GM18499 (cell line): ENCODE results near the gene SLC50A1.

Experiments
- ATAC-seq: cut with Tn5 transposase; IDR thresholded peaks from one replicate; pipeline ENCODE4 v1.9.1; 2021; ENCODE audit warnings: moderate number of reproducible peaks; ENCODE audit not compliant: insufficient read depth, unreplicated experiment

Gene SLC50A1, protein sequence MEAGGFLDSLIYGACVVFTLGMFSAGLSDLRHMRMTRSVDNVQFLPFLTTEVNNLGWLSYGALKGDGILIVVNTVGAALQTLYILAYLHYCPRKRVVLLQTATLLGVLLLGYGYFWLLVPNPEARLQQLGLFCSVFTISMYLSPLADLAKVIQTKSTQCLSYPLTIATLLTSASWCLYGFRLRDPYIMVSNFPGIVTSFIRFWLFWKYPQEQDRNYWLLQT

DNA sequence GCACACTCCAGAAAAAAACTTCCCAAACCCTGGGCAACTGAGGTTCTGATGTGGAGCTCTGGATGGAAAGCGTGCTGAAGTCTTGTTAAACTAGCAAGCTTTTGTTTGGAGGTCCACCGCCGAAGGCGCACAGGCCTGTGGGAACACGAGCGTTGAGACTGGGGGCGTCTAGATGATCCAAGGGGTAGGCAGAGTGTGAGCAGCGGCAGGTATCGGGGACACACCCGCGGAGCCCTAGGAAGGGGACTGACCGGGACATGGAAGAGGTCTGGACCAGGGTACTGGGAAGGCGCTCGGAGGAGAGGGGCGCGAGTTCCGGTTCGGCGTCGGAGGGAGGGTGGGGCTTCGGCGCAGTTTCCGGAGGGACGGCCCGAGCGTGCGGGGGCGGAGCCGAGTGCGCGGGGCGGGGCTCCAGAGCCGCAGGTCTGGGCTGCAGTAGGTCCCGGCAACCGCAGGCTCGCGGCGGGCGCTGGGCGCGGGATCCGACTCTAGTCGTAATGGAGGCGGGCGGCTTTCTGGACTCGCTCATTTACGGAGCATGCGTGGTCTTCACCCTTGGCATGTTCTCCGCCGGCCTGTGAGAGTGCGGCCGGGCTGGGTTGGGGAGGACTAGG is at the start of gene SLC50A1:
SLC50A1 (plus strand) TSS at position 438 of the 614 bp plus-strand sequence; CDS start at position 498, 60 bp downstream.
- ATAC-seq = no peak

DNA sequence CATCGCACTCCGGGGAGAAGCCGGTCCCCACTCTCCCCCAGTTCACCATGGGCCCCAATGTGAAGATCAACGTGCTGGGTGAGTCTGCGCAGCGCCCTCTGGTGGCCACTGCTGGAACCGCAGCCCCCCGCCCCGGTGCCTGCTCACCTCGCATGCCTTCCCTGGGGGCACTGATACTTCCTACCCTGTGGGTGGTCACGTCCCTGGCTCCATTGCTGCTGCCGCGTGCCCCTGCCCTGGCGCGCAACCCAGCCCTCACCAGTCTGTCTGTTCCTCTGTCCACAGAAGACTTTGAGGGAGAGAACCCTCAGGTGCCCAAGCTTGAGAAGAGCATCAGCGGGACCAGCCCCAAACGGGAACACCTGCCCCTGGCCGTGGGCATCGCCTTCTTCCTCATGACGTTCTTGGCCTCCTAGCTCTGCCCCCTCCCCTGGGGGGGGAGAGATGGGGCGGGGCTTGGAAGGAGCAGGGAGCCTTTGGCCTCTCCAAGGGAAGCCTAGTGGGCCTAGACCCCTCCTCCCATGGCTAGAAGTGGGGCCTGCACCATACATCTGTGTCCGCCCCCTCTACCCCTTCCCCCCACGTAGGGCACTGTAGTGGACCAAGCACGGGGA is 49.4 kb upstream of the SLC50A1 start:
- ATAC-seq = no peak

DNA sequence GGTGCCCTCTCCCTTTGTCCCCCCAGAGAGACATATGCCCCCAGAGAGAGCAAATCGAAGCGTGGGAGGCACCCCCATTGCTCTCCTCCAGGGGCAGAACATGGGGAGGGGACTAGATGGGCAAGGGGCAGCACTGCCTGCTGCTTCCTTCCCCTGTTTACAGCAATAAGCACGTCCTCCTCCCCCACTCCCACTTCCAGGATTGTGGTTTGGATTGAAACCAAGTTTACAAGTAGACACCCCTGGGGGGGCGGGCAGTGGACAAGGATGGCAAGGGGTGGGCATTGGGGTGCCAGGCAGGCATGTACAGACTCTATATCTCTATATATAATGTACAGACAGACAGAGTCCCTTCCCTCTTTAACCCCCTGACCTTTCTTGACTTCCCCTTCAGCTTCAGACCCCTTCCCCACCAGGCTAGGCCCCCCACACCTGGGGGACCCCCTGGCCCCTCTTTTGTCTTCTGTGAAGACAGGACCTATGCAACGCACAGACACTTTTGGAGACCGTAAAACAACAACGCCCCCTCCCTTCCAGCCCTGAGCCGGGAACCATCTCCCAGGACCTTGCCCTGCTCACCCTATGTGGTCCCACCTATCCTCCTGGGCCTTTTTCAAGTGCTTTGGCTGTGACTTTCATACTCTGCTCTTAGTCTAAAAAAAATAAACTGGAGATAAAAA is 48.7 kb upstream of the SLC50A1 start:
- ATAC-seq = no peak

DNA sequence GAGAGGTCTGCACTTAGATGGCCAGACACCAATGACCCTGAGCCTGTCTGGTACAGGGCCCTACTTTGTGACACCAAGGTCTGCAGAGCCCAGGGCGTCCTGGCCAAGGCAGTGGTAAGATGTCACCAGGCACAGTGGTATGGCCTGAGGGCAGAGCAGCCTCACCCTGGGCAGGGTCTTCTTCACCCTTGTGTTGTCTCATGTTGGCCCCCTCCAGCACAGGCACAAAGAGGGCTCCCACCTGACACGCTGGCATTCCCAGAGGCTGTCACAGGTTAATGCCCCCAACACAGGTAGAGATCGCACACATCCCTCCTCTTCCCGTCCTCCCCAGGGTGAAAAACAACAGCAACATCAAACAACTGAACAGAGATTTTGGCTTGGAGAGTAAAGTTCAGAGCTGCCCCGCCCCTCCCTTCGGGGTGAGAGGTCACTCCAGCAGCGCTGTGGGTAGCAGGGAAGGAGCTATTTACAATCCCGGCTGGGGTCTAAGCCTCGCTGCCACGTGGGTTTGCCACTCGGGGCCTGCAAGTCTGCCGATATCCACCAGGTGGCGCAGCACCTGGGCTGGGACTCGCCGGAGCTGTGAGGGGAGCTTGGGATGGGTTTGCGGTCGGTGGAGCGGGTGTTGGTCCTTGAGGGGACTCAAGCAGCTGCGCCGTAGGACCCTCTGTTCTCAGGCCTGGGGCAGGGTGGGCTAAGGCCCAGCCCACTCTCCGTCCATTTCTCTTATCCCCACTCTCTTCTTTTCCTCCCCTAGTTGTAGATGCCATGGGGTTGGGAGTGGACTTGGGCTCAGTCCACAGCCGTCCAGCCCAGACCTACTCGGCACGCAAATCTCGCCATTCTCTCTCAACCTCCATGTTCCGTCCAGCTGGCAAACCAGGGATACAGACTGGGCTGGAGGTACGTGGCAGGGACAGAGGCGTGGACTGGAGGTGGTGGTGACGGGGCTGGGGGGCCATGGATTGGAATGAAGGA is 44.3 kb upstream of the SLC50A1 start:
- no peak for ATAC-seq

DNA sequence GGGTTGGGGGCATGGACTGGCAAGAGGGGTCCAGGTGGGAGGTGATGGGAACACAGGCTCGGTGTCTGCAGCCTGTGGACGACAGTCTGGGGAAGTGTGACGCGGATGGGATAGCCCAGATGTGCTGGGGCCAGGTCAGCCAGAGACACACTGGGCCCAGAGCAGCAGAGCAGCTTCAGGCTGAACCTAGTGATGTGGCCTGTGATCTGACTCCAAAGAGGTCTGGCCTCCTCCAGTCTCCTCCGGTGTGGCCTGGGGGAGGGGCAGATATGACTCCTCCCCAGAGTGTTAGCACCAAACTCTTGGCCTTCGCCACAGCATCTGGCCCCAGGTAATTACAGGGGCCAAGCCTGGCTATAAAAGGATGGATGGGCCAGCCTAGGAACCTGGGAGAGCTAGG is 43.5 kb upstream of the SLC50A1 start:
- no peak for ATAC-seq

DNA sequence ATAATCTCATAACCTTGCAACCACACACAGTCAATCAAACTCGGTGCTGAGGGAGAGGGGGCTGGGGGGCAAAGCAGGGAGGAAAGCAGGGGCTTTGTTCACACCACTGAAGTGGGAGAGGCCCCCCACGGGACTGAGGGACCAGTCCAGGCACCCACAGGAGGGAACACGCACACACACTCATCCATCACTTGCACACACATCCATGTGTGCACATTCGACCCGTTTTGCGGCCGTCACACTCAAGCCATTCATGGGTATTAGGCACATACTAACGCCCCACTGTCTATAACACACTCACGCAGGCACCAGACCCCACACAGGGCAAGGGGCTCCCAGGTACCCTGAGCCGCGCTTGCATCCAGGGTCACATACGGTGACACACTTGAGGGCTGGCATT is 43.0 kb upstream of the SLC50A1 start:
- ATAC-seq = no peak

DNA sequence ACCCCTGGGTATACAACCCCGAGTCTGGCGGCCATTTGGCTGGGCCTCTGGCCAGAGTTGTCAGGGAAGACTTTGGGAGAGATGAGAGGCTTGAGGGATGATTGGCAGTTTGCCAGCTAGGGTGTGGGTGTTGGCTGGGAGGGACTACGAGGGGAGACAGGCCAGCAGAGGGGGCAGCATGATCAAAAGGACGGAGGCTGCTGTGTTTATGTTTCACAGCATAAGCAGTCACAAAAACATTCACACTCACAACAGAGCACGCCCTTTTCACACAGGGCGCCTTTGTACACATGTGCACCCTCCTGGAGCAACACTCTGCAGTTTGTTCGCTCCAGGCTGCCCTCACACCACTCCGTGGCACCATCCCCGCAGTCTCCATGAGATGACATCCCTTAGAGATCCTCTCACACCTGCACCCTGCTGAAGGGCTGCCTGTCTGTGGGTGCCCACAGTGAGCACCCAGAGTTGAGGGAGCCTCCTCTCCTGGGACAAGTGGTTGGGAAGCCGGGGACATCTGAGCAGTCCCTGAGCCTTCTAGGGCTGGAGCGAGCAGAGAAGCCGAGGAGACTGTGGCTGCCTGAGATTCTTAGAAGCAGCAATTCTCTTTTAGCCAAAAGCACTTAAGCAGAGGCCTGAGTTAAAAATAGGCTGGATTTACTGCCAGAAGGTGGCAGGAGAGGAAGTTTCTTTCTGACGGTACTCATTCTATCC is 41.6 kb upstream of the SLC50A1 start:
- no peak for ATAC-seq

DNA sequence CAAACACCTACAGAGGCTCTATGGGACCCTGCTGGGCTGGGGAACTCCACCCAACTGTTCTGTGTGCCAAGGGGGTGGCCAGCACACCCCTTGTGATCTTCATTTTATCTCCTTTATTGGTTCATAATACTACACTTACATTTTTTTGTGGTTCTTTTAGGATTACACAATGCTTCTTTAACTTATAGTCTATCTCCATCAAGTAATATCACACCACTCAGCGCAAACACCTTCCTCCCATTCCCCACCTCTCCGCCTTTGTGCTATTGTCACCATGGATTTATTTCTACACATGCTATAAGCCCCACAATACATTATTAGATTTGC is 41.1 kb upstream of the SLC50A1 start:
- ATAC-seq = no peak

DNA sequence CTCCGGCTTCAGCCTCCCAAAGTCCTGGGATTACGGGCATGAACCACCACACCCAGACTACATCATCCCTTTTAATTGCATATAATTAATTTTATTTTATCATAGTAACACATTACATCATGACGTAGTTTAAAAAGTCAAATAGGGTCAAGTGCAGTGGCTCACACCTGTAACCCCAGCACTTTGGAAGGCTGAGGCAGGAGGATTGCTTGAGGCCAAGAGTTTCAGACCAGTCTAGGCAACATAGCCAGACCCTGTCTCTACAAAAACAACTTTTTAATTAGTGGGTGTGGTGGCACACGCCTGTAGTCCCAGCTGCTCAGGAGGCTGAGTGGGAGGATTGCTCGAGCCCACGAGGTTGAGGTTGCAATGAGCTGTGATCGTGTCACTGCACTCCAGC is 36.3 kb upstream of the SLC50A1 start:
- no peak for ATAC-seq

DNA sequence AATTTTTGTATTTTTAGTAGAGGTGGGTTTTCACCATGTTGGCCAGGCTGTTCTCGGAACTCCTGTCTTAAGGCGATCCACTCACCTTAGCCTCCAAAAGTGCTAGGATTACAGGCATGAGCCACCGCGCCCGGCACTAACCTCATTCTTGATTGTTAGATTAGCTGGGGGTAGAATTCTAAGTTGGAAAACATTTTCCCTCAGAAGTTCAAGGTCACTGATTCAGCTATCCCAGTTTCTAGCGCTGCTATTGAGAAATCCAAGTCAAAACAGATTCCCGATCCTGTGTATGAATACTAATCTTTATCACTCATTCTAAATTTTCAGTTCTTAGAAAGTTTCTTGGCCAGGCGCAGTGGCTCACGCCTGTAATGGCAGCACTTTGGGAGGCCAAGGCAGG is 32.3 kb upstream of the SLC50A1 start:
- ATAC-seq = no peak

DNA sequence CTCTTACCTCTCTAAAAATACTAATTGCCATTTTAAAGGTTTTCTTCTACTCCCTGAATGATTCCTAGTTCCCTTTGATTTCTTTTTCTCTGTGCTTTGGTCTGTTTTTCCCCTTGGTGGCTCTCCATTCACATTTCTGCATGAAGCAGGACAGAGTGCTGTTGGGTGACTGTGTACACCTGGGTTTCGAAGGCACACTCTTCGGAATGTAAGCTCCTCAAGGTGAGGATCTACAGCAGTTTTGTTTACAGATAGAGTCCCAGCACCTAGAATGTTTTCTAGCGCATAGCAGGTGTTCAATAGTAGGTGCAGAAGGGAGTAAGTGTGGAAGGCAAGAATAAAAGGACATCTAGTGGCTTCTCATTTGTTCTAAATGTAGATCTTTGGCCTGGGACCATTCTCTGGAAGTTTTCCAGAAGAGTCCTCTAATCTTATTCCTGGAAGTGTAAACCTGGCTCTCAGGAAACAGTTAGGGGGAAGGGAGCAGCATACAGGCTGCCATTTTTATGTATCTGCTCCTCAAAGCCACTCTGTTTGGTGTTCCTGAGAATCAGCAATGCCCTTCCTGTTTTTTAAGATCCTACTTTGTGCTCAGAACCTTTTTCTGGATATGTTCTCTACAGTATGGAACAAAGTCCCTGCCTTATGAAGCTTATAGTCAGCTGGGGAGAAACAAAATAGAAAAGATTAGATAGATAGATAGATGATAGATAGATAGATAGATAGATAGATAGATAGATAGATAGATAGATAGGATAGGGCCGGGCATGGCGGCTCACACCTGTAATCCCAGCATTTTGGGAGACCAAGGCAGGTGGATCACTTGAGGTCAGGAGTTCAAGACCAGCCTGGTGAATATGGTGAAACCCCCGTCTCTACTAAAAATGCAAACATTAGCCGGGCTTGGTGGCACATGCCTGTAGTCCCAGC is 30.8 kb upstream of the SLC50A1 start:
- ATAC-seq = no peak

DNA sequence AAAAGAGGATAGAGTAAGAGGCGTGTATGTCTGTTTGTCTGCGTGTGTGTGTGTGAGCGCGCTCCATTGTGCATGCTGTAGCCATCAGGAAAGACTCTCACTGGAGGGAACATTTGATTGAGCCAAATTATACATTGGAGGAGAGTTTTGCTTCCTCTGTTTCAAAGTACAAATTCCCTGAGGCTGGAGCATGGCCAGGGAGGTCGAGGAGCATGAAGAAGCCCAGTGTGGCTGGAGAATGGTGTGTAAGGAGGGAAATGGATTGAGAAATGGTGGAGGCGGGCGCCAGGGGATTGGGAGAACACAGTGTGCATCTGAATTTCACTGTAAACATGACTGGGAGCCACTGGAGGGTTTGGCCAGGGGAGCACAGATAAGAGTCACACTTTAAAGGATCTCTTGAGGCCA is 30.0 kb upstream of the SLC50A1 start:
- ATAC-seq = no peak

DNA sequence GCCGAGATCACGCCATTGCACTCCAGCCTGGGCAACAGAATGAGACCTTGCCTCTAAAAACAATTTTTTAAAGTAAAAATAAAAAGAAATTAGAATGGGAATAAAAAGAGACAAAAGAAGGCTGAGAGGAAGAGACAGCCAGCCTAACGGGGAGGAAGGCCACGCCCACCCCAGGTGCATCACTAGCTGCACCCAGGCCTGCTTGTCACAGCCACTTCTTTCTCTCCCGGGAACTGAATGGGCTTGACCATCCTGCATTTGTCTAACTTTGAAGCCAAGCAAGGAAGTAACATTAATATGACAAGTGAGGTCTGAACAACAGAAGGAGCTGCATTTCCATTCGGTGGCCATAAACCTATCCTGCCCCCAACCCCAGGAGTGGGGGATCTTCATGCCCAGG is 28.8 kb upstream of the SLC50A1 start:
- no peak for ATAC-seq

DNA sequence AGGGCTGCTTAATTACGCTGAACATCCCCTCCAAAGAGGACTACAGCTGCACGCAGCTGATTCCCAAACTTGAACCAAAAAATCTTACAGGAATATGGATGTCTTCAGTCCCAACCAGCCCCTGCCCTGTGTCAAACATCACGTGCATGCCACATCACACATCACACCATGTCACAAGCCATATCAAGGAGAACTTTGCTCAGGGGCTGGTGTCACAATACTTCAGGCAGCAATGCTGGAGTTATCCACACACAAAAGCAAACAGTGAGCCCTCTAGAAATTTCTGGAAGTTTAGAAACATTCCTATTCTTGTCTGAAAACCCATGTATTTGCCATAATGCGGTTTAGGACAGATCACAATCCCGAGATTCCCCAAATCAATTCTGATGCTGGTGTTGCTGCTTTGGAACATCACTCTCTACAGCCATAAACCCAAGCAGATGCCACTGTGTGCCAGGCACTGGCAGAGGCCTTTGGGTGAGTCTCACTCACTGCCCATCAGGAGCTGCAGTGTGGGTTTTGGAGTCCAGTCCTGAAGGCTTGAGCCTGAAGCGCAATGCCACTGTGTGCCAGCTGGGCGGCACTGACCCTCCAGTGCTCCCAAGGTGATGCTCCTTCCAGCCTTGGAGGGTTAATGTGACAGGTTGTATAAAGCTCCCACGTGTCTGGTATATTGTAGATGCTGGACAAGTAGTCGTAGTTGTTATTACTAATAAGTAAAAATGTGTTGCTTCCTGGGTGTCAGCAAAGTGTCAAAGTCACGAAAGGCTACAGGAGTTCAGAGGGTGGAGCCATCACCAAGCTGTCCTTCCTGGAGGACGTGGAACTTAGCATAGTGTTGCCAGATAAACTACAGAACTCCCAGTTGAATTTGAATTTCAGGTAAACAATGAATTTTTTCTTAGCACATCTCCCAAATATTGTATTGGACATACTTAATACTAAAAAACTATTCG is 28.1 kb upstream of the SLC50A1 start:
- no peak for ATAC-seq

DNA sequence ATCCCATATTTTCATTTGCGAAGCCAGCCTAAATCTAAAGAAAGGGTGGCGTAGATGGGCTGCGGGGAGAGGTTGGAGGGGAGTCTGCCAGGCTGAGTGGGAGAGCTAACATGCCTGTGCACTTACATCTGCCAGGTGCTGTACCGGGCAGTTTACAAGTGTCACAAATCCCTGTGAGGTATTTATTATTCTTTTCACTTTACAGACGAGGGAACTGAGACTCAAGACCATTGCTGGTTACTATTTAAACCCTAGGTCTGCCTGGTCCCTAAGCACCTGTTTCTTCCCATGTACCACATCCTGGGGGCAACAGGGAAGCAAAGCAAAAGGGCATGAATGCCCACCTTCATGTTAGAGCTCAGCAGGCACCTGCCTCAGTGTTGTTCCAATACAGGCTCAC is 27.4 kb upstream of the SLC50A1 start:
- ATAC-seq = no peak

DNA sequence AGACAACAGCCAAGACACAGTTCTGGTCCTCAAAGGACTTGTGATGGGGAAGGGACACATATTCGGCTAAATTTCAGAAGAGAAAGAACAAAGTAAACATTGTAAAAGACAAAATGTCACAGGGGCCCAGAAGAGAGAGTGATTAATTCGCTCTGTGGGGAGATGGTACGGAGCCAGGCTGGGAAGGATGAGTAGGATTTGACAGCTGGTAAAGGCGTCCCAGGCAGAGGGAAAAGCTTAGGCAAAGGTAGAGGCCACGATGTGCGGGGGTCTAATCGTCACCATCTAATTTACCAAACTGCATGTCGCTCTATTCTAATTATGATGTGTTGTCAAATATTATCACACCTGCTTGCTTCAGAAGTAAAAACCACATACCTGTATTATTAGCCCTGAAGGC is 25.3 kb upstream of the SLC50A1 start:
- ATAC-seq = no peak

DNA sequence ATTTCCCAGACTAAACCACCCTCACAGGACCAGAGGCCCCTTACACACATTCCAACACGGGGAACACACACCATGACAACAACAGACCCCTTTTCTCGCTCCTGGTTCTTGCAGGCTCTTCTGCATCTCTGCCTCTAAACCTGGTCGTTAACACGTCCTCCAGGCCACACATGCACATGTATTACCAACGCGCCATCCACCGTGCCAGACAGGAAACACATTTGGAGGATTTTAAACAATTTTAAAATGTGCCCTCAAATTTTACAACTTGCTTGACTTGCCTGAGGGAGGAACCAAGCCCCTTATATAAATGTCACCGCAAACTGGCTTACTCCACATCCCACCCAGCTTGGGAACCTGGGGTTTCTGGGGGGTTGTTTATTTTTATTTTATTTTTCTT is 24.8 kb upstream of the SLC50A1 start:
- no peak for ATAC-seq
